Chondrocyte (in vitro differentiated cells): ENCODE data around the gene THBS1. TPM values are rescaled to one million over a fixed set of nuclear protein-coding genes. Genes with fewer than 3 reads are reported as not detected.

ENCODE experiments used
- DNase-seq: peaks from one replicate; pipeline ENCODE4 v3.0.0; 2021; ENCODE audit warnings: mixed read lengths, low spot score
- H3K27ac Mint-ChIP-seq: one replicate; pipeline ENCODE4 v1.8.0; 2021; ENCODE audit warnings: mild to moderate bottlenecking, moderate library complexity, mixed read lengths; ENCODE audit not compliant: unreplicated experiment
- H3K27me3 Mint-ChIP-seq: 2 replicates; pipeline ENCODE4 v1.8.0; 2021; ENCODE audit warnings: low read depth, mixed read lengths
- H3K36me3 Mint-ChIP-seq: 2 replicates; pipeline ENCODE4 v1.8.0; 2021; ENCODE audit warnings: low read depth, mixed read lengths
- H3K4me1 Mint-ChIP-seq: 2 replicates; pipeline ENCODE4 v1.8.0; 2021; ENCODE audit warnings: low read depth, mild to moderate bottlenecking, mixed read lengths
- H3K4me3 Mint-ChIP-seq: one replicate; pipeline ENCODE4 v1.8.0; 2021; ENCODE audit warnings: mild to moderate bottlenecking, moderate library complexity, mixed read lengths; ENCODE audit not compliant: unreplicated experiment
- H3K9me3 Mint-ChIP-seq: 2 replicates; pipeline ENCODE4 v1.8.0; 2021; ENCODE audit warnings: low read depth, mixed read lengths
- total RNA-seq: library from RNA; stranded (reverse); gene quantifications from 3 replicates; pipeline ENCODE4 v1.2.1, GENCODE V29; 2021
- TF ChIP-seq, protein P1 (sequence below): fragments of 200-600 bp; sonication (generic); IDR thresholded peaks from 2 replicates; pipeline ENCODE4 v1.5.0; 2021; ENCODE audit warnings: antibody characterized with exemption, mild to moderate bottlenecking, moderate library complexity

Gene THBS1
- total RNA-seq, 1 donor from 2014 or later, result 2,361 TPM

- no peak for DNase-seq
- H3K4me1 Mint-ChIP-seq, result peaks cover 23% of the 10 kb centered on the region
- TF ChIP-seq, protein P1, sequence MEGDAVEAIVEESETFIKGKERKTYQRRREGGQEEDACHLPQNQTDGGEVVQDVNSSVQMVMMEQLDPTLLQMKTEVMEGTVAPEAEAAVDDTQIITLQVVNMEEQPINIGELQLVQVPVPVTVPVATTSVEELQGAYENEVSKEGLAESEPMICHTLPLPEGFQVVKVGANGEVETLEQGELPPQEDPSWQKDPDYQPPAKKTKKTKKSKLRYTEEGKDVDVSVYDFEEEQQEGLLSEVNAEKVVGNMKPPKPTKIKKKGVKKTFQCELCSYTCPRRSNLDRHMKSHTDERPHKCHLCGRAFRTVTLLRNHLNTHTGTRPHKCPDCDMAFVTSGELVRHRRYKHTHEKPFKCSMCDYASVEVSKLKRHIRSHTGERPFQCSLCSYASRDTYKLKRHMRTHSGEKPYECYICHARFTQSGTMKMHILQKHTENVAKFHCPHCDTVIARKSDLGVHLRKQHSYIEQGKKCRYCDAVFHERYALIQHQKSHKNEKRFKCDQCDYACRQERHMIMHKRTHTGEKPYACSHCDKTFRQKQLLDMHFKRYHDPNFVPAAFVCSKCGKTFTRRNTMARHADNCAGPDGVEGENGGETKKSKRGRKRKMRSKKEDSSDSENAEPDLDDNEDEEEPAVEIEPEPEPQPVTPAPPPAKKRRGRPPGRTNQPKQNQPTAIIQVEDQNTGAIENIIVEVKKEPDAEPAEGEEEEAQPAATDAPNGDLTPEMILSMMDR, result no peak
- H3K27ac Mint-ChIP-seq, result no peak overlapping the region
- H3K27me3 Mint-ChIP-seq, result no peaks in the 10 kb centered on the region
- no peaks in the 10 kb centered on the region for H3K36me3 Mint-ChIP-seq
- H3K4me3 Mint-ChIP-seq, result no peak overlapping the region
- peaks cover 2% of the 10 kb centered on the region for H3K9me3 Mint-ChIP-seq
Measured at GRCh38 chr15:39621210-39621609, 40.3 kb downstream of the THBS1 start.

DNA sequence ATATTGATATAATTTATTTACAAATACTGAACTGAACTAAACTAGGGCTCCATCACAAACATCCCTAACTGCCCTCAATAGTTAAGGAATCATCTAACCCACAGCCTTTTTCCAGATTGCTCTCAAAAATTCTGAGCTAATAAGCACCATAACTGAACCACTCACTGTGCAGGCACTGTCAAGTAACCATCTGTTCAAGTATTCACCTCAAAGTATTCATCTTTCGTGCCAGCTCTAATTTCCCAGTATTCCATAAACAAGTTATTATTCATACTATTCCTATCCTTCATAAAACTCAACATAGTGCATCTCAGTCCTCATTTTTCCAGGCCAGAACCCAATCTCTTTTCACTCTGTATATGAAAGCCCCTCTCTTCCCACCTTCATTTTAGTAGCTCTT, 41.1 kb downstream of the THBS1 start:
- H3K9me3 Mint-ChIP-seq, result peaks cover 2% of the 10 kb centered on the region
- TF ChIP-seq, protein P1, result no peak
- H3K36me3 Mint-ChIP-seq, result no peaks in the 10 kb centered on the region

DNA sequence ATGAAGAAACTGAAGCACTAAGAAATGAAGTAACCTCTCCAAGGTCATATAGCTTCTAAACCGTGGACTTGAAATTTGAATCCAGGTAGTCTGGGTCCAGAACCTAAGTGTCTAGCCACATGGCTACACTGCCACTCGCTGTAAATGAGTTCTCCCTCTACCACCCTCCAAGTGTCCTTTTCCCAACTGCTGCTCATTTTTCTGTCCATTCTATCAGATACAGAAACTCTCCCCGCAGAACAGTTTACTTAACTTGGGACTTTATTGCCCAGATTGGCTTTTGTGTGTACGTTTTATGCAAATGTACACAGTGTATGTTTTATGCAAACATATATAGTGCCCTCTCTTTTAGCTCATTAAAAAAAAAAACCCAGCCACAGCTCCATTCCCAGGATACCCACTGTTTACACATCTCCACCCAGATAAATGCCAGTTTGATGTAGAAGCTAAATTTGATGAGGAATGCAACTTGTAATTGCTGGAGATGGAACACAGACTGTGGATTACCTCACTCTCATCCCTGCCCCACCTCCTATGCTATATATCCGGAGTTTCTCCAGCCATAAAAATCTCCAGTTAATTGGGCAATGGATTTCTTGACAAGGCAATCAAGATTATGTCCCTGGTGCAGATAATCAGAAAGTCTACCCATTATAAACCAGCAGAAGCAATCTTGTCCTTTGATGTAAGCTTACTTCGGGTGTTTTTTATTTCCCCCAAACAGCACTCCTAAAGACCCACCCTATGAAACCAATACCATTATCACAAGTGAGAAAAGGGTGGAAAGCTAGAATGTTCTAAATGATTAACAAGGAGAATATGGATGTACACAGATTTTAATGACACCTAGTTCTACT, 42.0 kb downstream of the THBS1 start:
- no peak for DNase-seq
- Mint-ChIP-seq H3K27ac (no peak overlapping the region), H3K36me3 (no peaks in the 10 kb centered on the region), H3K4me1 (peaks cover 28% of the 10 kb centered on the region), H3K27me3 (no peaks in the 10 kb centered on the region), H3K9me3 (peaks cover 2% of the 10 kb centered on the region), H3K4me3 (no peak overlapping the region)
- TF ChIP-seq, protein P1, result no peak

More for the DNA sequence above, 41.1 kb downstream of the THBS1 start:
- H3K4me3 Mint-ChIP-seq, result no peak overlapping the region
- no peaks in the 10 kb centered on the region for H3K27me3 Mint-ChIP-seq
- no peak for DNase-seq
- peaks cover 27% of the 10 kb centered on the region for H3K4me1 Mint-ChIP-seq
- no peak overlapping the region for H3K27ac Mint-ChIP-seq

GRCh38 chr15:39623529-39623931, 42.7 kb downstream of the THBS1 start:
- TF ChIP-seq, protein P1, result no peak
- H3K27ac Mint-ChIP-seq, result no peak overlapping the region
- no peaks in the 10 kb centered on the region for H3K36me3 Mint-ChIP-seq
- no peak overlapping the region for H3K4me3 Mint-ChIP-seq
- no peak for DNase-seq
- H3K4me1 Mint-ChIP-seq, result peaks cover 34% of the 10 kb centered on the region
- no peaks in the 10 kb centered on the region for H3K27me3 Mint-ChIP-seq
- peaks cover 2% of the 10 kb centered on the region for H3K9me3 Mint-ChIP-seq

- TF ChIP-seq, protein P1, result peak; percentile 18
- peaks cover 2% of the 10 kb centered on the region for H3K9me3 Mint-ChIP-seq
- no peaks in the 10 kb centered on the region for H3K27me3 Mint-ChIP-seq
- H3K36me3 Mint-ChIP-seq, result no peaks in the 10 kb centered on the region
- peaks cover 47% of the 10 kb centered on the region for H3K4me1 Mint-ChIP-seq
- no peak for DNase-seq
- H3K27ac Mint-ChIP-seq, result peak overlapping the region; percentile 87
- H3K4me3 Mint-ChIP-seq, result no peak overlapping the region
Measured at GRCh38 chr15:39624806-39625205, 43.9 kb downstream of the THBS1 start.
